ENCODE data around the gene MYH3. TPM values are rescaled to one million over a fixed set of nuclear protein-coding genes. Genes with fewer than 3 reads are reported as not detected.

Gene MYH3
- total RNA-seq, 1 experiment from 2014 or later: 2.7 TPM

DNA sequence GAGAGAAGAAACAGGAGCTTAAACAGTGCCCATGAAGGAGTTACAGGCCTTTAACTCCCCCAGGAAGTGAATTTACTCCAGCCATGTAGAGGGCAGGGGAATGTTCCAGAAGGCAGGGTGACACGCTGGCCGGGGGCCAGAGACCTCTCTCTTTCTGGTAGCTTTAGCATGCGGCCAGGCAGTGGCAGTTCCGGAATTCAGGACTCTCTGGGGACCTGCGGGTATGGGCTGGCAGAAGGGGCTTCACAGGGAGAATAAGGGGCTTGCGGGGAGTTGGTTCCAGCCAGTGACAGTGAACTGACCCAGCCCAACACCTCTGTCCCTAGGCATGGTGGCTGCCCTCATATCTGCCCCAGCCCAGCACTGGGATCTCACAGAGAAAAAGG, 40.0 kb downstream of the MYH3 start:
- H3K9me3 Mint-ChIP-seq (ENCODE audit: low read depth, unreplicated experiment): no peaks in the 10 kb centered on the region
- no peak overlapping the region for H3K27ac Mint-ChIP-seq (ENCODE audit: unreplicated experiment)
- no peak overlapping the region for H3K4me3 Mint-ChIP-seq (ENCODE audit: low read depth, unreplicated experiment)
- DNase-seq: no peak
- peaks cover 17% of the 10 kb centered on the region for H3K27me3 Mint-ChIP-seq (ENCODE audit: unreplicated experiment)
- CTCF ChIA-PET: interaction anchor here (0.8 to 1.3 kb wide), 2 partner anchors 12 to 692 kb away, joined by 4 read pairs; no protein-coding TSS in a partner anchor
- H3K4me1 Mint-ChIP-seq (ENCODE audit: low read depth, unreplicated experiment): peaks cover 8% of the 10 kb centered on the region
- no peaks in the 10 kb centered on the region for H3K36me3 Mint-ChIP-seq (ENCODE audit: insufficient read depth, unreplicated experiment)
- no TSS peak for BruUV-seq (replicated peaks)
- TF ChIP-seq, protein P1, sequence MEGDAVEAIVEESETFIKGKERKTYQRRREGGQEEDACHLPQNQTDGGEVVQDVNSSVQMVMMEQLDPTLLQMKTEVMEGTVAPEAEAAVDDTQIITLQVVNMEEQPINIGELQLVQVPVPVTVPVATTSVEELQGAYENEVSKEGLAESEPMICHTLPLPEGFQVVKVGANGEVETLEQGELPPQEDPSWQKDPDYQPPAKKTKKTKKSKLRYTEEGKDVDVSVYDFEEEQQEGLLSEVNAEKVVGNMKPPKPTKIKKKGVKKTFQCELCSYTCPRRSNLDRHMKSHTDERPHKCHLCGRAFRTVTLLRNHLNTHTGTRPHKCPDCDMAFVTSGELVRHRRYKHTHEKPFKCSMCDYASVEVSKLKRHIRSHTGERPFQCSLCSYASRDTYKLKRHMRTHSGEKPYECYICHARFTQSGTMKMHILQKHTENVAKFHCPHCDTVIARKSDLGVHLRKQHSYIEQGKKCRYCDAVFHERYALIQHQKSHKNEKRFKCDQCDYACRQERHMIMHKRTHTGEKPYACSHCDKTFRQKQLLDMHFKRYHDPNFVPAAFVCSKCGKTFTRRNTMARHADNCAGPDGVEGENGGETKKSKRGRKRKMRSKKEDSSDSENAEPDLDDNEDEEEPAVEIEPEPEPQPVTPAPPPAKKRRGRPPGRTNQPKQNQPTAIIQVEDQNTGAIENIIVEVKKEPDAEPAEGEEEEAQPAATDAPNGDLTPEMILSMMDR (IDR thresholded peaks at IDR 0.05; ENCODE audit: unreplicated experiment): no peak
- intact Hi-C loops (cut with micrococcal nuclease; ENCODE audit: unreplicated experiment): loop anchor here (5.0 to 10.0 kb wide), 2 partner anchors 650 to 692 kb away; no protein-coding TSS in a partner anchor

DNA sequence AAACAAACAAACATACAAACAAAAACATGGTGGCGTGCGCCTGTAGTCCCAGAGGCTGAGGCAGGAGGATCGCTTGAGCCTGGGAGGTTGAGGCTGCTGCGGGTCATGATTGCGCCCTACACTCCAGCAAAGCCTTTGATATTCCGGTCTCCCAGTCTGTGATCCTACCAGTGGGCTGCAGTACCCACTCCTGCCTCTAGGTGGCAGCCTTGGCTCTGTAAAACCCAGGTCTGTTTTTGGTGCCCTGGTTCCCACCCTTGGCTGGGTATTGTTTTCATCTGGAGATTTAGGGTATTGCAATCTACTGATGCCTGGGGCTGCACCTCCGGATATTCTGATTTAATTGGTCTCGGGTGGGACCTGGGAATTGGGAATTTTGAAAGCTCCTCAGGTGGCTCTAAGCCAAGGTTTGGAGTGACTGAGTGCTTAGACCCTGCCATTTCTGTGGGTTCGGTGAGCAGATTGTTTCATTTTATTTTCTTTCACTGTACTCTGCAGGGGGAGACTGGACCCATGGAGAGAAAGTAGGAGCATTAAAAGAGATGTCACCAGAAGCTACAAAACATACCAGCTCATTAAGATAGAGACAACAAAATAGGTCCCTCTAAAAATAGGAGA, 40.5 kb downstream of the MYH3 start:
- DNase-seq: peak; percentile 79
- intact Hi-C loops (cut with micrococcal nuclease; ENCODE audit: unreplicated experiment): loop anchor here (5.0 to 10.0 kb wide), 2 partner anchors 649 to 692 kb away; no protein-coding TSS in a partner anchor
- H3K9me3 Mint-ChIP-seq (ENCODE audit: low read depth, unreplicated experiment): no peaks in the 10 kb centered on the region
- peaks cover 8% of the 10 kb centered on the region for H3K4me1 Mint-ChIP-seq (ENCODE audit: low read depth, unreplicated experiment)
- H3K27me3 Mint-ChIP-seq (ENCODE audit: unreplicated experiment): peaks cover 17% of the 10 kb centered on the region
- TF ChIP-seq, protein P1 (IDR thresholded peaks at IDR 0.05; ENCODE audit: unreplicated experiment): peak; percentile 85
- CTCF ChIA-PET: interaction anchor here (1.3 kb wide), 1 partner anchor 692 kb away, joined by 4 read pairs; no protein-coding TSS in a partner anchor
- BruUV-seq (replicated peaks): no TSS peak
- no peaks in the 10 kb centered on the region for H3K36me3 Mint-ChIP-seq (ENCODE audit: insufficient read depth, unreplicated experiment)
- no peak overlapping the region for H3K27ac Mint-ChIP-seq (ENCODE audit: unreplicated experiment)
- no peak overlapping the region for H3K4me3 Mint-ChIP-seq (ENCODE audit: low read depth, unreplicated experiment)

DNA sequence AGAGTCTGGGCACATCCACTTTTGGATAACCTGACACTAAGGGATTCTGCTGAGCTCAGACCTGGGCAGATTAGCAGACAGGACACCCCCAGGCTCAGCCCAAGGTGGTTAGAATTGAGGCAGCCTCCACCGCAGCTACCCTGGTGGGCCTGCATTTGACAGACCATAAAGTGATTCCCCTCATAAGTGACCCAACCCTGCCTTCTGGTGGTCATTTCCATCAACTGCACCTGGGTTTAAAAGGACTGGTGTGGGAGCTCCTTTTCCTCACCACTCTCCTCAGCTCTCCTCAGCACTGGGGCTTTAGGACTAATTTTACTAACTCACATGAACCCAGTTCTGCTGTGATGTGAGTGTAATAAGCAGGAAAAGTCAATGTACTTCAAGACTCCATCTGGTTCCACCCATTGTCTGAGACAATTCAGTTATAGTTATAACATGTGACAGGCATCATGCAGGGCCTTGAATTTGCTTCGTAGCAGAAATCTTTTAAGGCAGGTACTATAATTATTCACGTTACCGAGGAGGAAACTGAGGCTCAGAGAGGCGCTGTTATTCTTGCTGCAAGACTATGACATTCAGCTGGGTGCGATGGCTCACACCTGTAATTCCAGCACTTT, 42.5 kb downstream of the MYH3 start:
- no TSS peak for BruUV-seq (replicated peaks)
- H3K4me3 Mint-ChIP-seq (ENCODE audit: low read depth, unreplicated experiment): no peak overlapping the region
- no peaks in the 10 kb centered on the region for H3K9me3 Mint-ChIP-seq (ENCODE audit: low read depth, unreplicated experiment)
- no peak overlapping the region for H3K27ac Mint-ChIP-seq (ENCODE audit: unreplicated experiment)
- TF ChIP-seq, protein P1 (IDR thresholded peaks at IDR 0.05; ENCODE audit: unreplicated experiment): peak; percentile 35
- CTCF ChIA-PET: interaction anchor here (0.5 to 1.1 kb wide), 5 partner anchors 10 to 690 kb away, joined by 3 to 5 read pairs (median 3); no protein-coding TSS in a partner anchor
- H3K27me3 Mint-ChIP-seq (ENCODE audit: unreplicated experiment): peaks cover 17% of the 10 kb centered on the region
- peaks cover 8% of the 10 kb centered on the region for H3K4me1 Mint-ChIP-seq (ENCODE audit: low read depth, unreplicated experiment)
- intact Hi-C loops (cut with micrococcal nuclease; ENCODE audit: unreplicated experiment): loop anchor here (1.0 to 10.0 kb wide), 4 partner anchors 288 to 690 kb away; no protein-coding TSS in a partner anchor
- DNase-seq: peak; percentile 55
- no peaks in the 10 kb centered on the region for H3K36me3 Mint-ChIP-seq (ENCODE audit: insufficient read depth, unreplicated experiment)

- peaks cover 8% of the 10 kb centered on the region for H3K4me1 Mint-ChIP-seq (ENCODE audit: low read depth, unreplicated experiment)
- no peak overlapping the region for H3K4me3 Mint-ChIP-seq (ENCODE audit: low read depth, unreplicated experiment)
- TF ChIP-seq, protein P1 (IDR thresholded peaks at IDR 0.05; ENCODE audit: unreplicated experiment): no peak
- DNase-seq: no peak
- intact Hi-C loops (cut with micrococcal nuclease; ENCODE audit: unreplicated experiment): loop anchor here (1.0 to 10.0 kb wide), 3 partner anchors 287 to 689 kb away; no protein-coding TSS in a partner anchor
- no peaks in the 10 kb centered on the region for H3K9me3 Mint-ChIP-seq (ENCODE audit: low read depth, unreplicated experiment)
- no peak overlapping the region for H3K27ac Mint-ChIP-seq (ENCODE audit: unreplicated experiment)
- H3K36me3 Mint-ChIP-seq (ENCODE audit: insufficient read depth, unreplicated experiment): no peaks in the 10 kb centered on the region
- H3K27me3 Mint-ChIP-seq (ENCODE audit: unreplicated experiment): peaks cover 17% of the 10 kb centered on the region
- CTCF ChIA-PET: interaction anchor here (1.0 to 1.1 kb wide), 4 partner anchors 318 to 689 kb away, joined by 3 to 5 read pairs (median 3); no protein-coding TSS in a partner anchor
- BruUV-seq (replicated peaks): no TSS peak
Observed at GRCh38 chr17:10613775-10614513, 43.2 kb downstream of the MYH3 start.

Data from Calu3 (cell line).